ENCODE results near the gene ST8SIA1. TPM values are rescaled to one million over a fixed set of nuclear protein-coding genes. Genes with fewer than 3 reads are reported as not detected.

Gene ST8SIA1
- total RNA-seq, 1 donor: 0.54 TPM

GRCh38 chr12:22246217-22246846, 88.2 kb downstream of the ST8SIA1 start:
- no peak for DNase-seq (ENCODE audit: low read depth in 2 of 3, low spot score in 2 of 3)

- DNase-seq (ENCODE audit: low read depth in 2 of 3, low spot score in 2 of 3): no peak
These were observed 91.8 kb downstream of the ST8SIA1 start for GRCh38 chr12:22242726-22243125.

- DNase-seq (ENCODE audit: low read depth in 2 of 3, low spot score in 2 of 3): no peak
These were observed 96.3 kb downstream of the ST8SIA1 start for GRCh38 chr12:22238211-22238610.

GRCh38 chr12:22234561-22234960, 99.9 kb downstream of the ST8SIA1 start:
- no peak for DNase-seq (ENCODE audit: low read depth in 2 of 3, low spot score in 2 of 3)

- no peak for DNase-seq (ENCODE audit: low read depth in 2 of 3, low spot score in 2 of 3)
These were observed 102.7 kb downstream of the ST8SIA1 start for GRCh38 chr12:22231836-22232235.

- DNase-seq (ENCODE audit: low read depth in 2 of 3, low spot score in 2 of 3): no peak
These were observed 103.4 kb downstream of the ST8SIA1 start for GRCh38 chr12:22231078-22231477.

- no peak for DNase-seq (ENCODE audit: low read depth in 2 of 3, low spot score in 2 of 3)
These were observed 104.2 kb downstream of the ST8SIA1 start for GRCh38 chr12:22230280-22230794.

- DNase-seq (ENCODE audit: low read depth in 2 of 3, low spot score in 2 of 3): no peak
These were observed 104.7 kb downstream of the ST8SIA1 start for GRCh38 chr12:22229652-22230279.

- no peak for DNase-seq (ENCODE audit: low read depth in 2 of 3, low spot score in 2 of 3)
These were observed 106.3 kb downstream of the ST8SIA1 start for GRCh38 chr12:22228022-22228875.

- DNase-seq (ENCODE audit: low read depth in 2 of 3, low spot score in 2 of 3): no peak
These were observed 111.2 kb downstream of the ST8SIA1 start for GRCh38 chr12:22223356-22223755.

GRCh38 chr12:22217556-22217955, 117.0 kb downstream of the ST8SIA1 start:
- no peak for DNase-seq (ENCODE audit: low read depth in 2 of 3, low spot score in 2 of 3)

- DNase-seq (ENCODE audit: low read depth in 2 of 3, low spot score in 2 of 3): no peak
These were observed 118.8 kb downstream of the ST8SIA1 start for GRCh38 chr12:22215467-22216253.

GRCh38 chr12:22211128-22211527, 123.4 kb downstream of the ST8SIA1 start:
- no peak for DNase-seq (ENCODE audit: low read depth in 2 of 3, low spot score in 2 of 3)

- no peak for DNase-seq (ENCODE audit: low read depth in 2 of 3, low spot score in 2 of 3)
These were observed 125.1 kb downstream of the ST8SIA1 start for GRCh38 chr12:22209422-22209821.

GRCh38 chr12:22206111-22206728, 128.3 kb downstream of the ST8SIA1 start:
- no peak for DNase-seq (ENCODE audit: low read depth in 2 of 3, low spot score in 2 of 3)

- DNase-seq (ENCODE audit: low read depth in 2 of 3, low spot score in 2 of 3): no peak
These were observed 130.1 kb downstream of the ST8SIA1 start for GRCh38 chr12:22204391-22204790.

- DNase-seq (ENCODE audit: low read depth in 2 of 3, low spot score in 2 of 3): no peak
These were observed 131.7 kb downstream of the ST8SIA1 start for GRCh38 chr12:22202847-22203246.

- DNase-seq (ENCODE audit: low read depth in 2 of 3, low spot score in 2 of 3): no peak
These were observed 133.4 kb downstream of the ST8SIA1 start for GRCh38 chr12:22201101-22201500.

- no peak for DNase-seq (ENCODE audit: low read depth in 2 of 3, low spot score in 2 of 3)
These were observed 138.3 kb downstream of the ST8SIA1 start for GRCh38 chr12:22196236-22196635.

GRCh38 chr12:22190969-22191368, 143.5 kb downstream of the ST8SIA1 start:
- DNase-seq (ENCODE audit: low read depth in 2 of 3, low spot score in 2 of 3): no peak
